Ectodermal cell (in vitro differentiated cells): ENCODE results near the gene BCAS1.
"Not testable (repeated sequence)": the region's sequence is repeated elsewhere in the genome, so short reads cannot be mapped to it uniquely, and the experiment has no call there.

Source experiments
- H3K27ac ChIP-seq: 2 replicates; pipeline ENCODE4 v1.7.0; 2013; ENCODE audit warnings: mild to moderate bottlenecking, low read depth, low read length; ENCODE audit not compliant: insufficient read depth, poor library complexity, severe bottlenecking
- H3K27me3 ChIP-seq: 2 replicates; pipeline ENCODE4 v1.7.0; 2013; ENCODE audit warnings: mild to moderate bottlenecking, low read length; ENCODE audit not compliant: insufficient read depth, control insufficient read depth, poor library complexity, severe bottlenecking
- H3K36me3 ChIP-seq: one replicate; pipeline ENCODE4 v1.7.0; 2013; ENCODE audit warnings: low read length; ENCODE audit not compliant: control insufficient read depth, insufficient read depth
- H3K4me1 ChIP-seq: one replicate; pipeline ENCODE4 v1.7.0; 2013; ENCODE audit warnings: low read length; ENCODE audit not compliant: control insufficient read depth, insufficient read depth
- H3K4me3 ChIP-seq: 2 replicates; pipeline ENCODE4 v1.7.0; 2013; ENCODE audit warnings: low read depth, low read length, control low read depth; ENCODE audit not compliant: insufficient read depth
- H3K9me3 ChIP-seq: 2 replicates; pipeline ENCODE4 v1.7.0; 2013; ENCODE audit warnings: mild to moderate bottlenecking, low read length, moderate library complexity; ENCODE audit not compliant: control insufficient read depth
- WGBS, 2 experiments: methylation state at CpG; one replicate each; pipeline ENCODE4 v1.1.7; 2013; ENCODE audit warnings: missing lambda C conversion rate in 2 of 2; 5-methylcytosine and 5-hydroxymethylcytosine counted together

The BCAS1 gene

GRCh38 chr20:53982624-53983023 is 87.8 kb downstream of the BCAS1 start:
- no peaks in the 10 kb centered on the region for H3K27me3 ChIP-seq
- H3K36me3 ChIP-seq, result no peaks in the 10 kb centered on the region
- no peaks in the 10 kb centered on the region for H3K9me3 ChIP-seq
- no CpG with 5 or more reads among the region's 2 CpGs for WGBS, 2 experiments
- H3K4me3 ChIP-seq, result no peak overlapping the region
- no peaks in the 10 kb centered on the region for H3K4me1 ChIP-seq
- H3K27ac ChIP-seq, result no peak overlapping the region

GRCh38 chr20:53981752-53982437 is 88.5 kb downstream of the BCAS1 start:
- no peaks in the 10 kb centered on the region for H3K27me3 ChIP-seq
- no peak overlapping the region for H3K4me3 ChIP-seq
- H3K36me3 ChIP-seq, result no peaks in the 10 kb centered on the region
- peaks cover 3% of the 10 kb centered on the region for H3K9me3 ChIP-seq
- H3K27ac ChIP-seq, result no peak overlapping the region
- WGBS, 2 experiments, result 42 to 58% methylated on average over 2 to 3 of the region's 4 CpGs
- no peaks in the 10 kb centered on the region for H3K4me1 ChIP-seq

DNA sequence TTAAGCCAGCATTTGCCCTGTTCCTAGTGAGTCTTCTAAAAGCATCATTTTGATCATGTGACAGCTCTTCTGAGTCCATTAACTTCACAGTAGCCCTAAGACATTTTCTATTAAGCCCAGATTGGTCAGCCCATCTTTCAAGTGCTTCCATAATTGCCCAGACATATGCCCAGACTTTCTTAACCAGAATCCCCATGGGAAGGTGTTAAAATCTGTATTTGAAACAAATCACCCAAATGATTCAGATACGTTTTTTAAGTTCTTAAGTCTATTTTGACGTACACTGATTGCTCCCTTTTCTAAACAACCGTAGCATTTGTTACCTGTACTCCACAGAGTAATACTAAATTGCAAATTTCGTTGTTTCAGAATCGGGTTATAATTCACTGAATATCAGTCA is 89.3 kb downstream of the BCAS1 start:
- Histone ChIP-seq H3K9me3 (peaks cover 3% of the 10 kb centered on the region), H3K27ac (no peak overlapping the region), H3K4me1 (no peaks in the 10 kb centered on the region), H3K4me3 (no peak overlapping the region), H3K36me3 (no peaks in the 10 kb centered on the region), H3K27me3 (no peaks in the 10 kb centered on the region)
- WGBS, 2 experiments, result 91 to 92% methylated on average over 5 of the region's 5 CpGs

DNA sequence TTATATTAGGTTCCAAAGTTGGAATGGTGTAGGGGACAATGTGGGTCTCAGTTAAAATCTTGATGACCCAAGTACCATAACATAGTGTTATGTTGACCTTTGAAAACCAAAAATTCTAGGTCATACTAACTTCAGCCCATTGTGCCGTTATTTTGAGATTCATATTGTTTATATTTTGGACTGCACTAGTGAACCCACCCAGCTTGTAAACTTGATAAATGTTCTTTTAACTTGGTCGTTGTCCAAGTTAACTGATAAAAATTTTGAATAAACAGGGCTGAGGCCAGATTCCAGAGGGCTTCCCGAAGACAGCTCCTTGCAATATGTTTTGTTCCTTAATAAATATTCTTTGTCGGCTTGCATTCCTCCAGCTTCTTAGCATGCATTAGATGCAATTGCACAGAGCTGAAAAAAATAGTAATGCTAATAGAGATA is 90.3 kb downstream of the BCAS1 start:
- no peaks in the 10 kb centered on the region for H3K27me3 ChIP-seq
- 87 to 92% methylated on average over 4 of the region's 4 CpGs for WGBS, 2 experiments
- peaks cover 3% of the 10 kb centered on the region for H3K9me3 ChIP-seq
- H3K4me3 ChIP-seq, result no peak overlapping the region
- no peaks in the 10 kb centered on the region for H3K36me3 ChIP-seq
- no peaks in the 10 kb centered on the region for H3K4me1 ChIP-seq
- no peak overlapping the region for H3K27ac ChIP-seq

- no peak overlapping the region for H3K4me3 ChIP-seq
- H3K27me3 ChIP-seq, result no peaks in the 10 kb centered on the region
- H3K36me3 ChIP-seq, result no peaks in the 10 kb centered on the region
- H3K4me1 ChIP-seq, result no peaks in the 10 kb centered on the region
- H3K9me3 ChIP-seq, result peaks cover 3% of the 10 kb centered on the region
- no peak overlapping the region for H3K27ac ChIP-seq
Observed at GRCh38 chr20:53978497-53978896, 91.9 kb downstream of the BCAS1 start.

- no peak overlapping the region for H3K27ac ChIP-seq
- WGBS, 2 experiments, result 95 to 100% methylated on average over 1 of the region's 1 CpG
- peaks cover 3% of the 10 kb centered on the region for H3K9me3 ChIP-seq
- H3K27me3 ChIP-seq, result no peaks in the 10 kb centered on the region
- no peaks in the 10 kb centered on the region for H3K4me1 ChIP-seq
- H3K4me3 ChIP-seq, result no peak overlapping the region
- H3K36me3 ChIP-seq, result no peaks in the 10 kb centered on the region
Observed at GRCh38 chr20:53977391-53977790, 93.0 kb downstream of the BCAS1 start.

GRCh38 chr20:53975761-53976160 is 94.6 kb downstream of the BCAS1 start:
- peaks cover 3% of the 10 kb centered on the region for H3K9me3 ChIP-seq
- no peaks in the 10 kb centered on the region for H3K36me3 ChIP-seq
- H3K4me3 ChIP-seq, result no peak overlapping the region
- no peaks in the 10 kb centered on the region for H3K4me1 ChIP-seq
- no peaks in the 10 kb centered on the region for H3K27me3 ChIP-seq
- H3K27ac ChIP-seq, result no peak overlapping the region
- WGBS, 2 experiments, result 93 to 96% methylated on average over 5 of the region's 5 CpGs

DNA sequence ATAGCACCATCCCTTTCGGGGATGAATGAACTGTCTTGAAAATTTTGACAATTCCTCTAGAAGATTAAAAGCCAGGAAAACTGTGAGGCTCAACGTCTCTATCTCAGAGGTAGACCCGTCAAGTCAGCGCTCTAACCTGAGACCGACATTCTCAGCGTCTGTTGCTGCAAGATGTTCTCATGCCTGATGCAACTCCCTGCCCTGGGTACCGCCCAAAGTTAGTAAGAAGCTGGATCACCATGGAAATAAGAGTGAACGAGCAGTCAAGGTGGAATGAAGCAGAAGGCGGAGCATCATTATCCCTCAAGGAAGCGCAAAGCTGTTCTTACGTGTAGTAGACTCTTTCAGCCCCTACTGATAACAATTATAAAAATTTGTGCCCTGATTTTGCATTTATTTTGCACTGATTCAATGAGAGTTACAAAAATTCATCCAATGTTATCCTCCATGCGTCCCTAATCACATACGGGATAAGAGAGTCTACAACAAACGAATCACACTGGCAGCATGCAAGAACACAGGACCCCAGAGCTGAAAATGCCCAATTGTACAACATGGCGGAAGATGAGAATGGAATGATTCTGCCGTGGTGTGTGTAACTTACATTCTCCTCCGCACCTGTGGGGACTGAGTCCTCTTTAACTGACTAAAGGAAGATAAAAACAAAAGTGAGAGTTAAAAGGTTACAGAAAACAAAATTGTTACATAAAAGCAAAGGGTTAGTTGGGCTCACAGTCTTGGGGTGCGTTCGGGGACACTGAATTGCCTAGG is 95.4 kb downstream of the BCAS1 start:
- no peak overlapping the region for H3K27ac ChIP-seq
- H3K27me3 ChIP-seq, result no peaks in the 10 kb centered on the region
- H3K4me1 ChIP-seq, result no peaks in the 10 kb centered on the region
- no peak overlapping the region for H3K4me3 ChIP-seq
- peaks cover 3% of the 10 kb centered on the region for H3K9me3 ChIP-seq
- 94 to 95% methylated on average over 17 to 19 of the region's 19 CpGs for WGBS, 2 experiments
- no peaks in the 10 kb centered on the region for H3K36me3 ChIP-seq

GRCh38 chr20:53973882-53974281 is 96.5 kb downstream of the BCAS1 start:
- 81 to 85% methylated on average over 5 of the region's 5 CpGs for WGBS, 2 experiments
- H3K4me1 ChIP-seq, H3K36me3 ChIP-seq, H3K27me3 ChIP-seq, H3K9me3 ChIP-seq, H3K27ac ChIP-seq, H3K4me3 ChIP-seq: not testable (repeated sequence)

- H3K27me3 ChIP-seq, result no peaks in the 10 kb centered on the region
- H3K9me3 ChIP-seq, result peaks cover 1% of the 10 kb centered on the region
- H3K4me1 ChIP-seq, result no peaks in the 10 kb centered on the region
- 73 to 81% methylated on average over 1 of the region's 1 CpG for WGBS, 2 experiments
- no peak overlapping the region for H3K4me3 ChIP-seq
- no peaks in the 10 kb centered on the region for H3K36me3 ChIP-seq
- no peak overlapping the region for H3K27ac ChIP-seq
Observed at GRCh38 chr20:53972179-53972578, 98.2 kb downstream of the BCAS1 start.
